Fibroblast of lung (primary cell): ENCODE measurements around the gene SLC10A1. TPM values are rescaled to one million over a fixed set of nuclear protein-coding genes. Genes with fewer than 3 reads are reported as not detected.

Experiments used
- DNase-seq, 2 donors: peaks; one replicate each; pipeline versions ENCODE4 v3.0.0 to v3.0.0-alpha.2; 2010; ENCODE audit warnings: low read depth in 2 of 2
- H2AFZ ChIP-seq: 2 replicates; pipeline ENCODE4 v1.5.1; 2012; ENCODE audit warnings: low read length, control low read depth, inconsistent platforms
- H3K27ac ChIP-seq: 2 replicates; pipeline ENCODE4 v1.5.1; 2011; ENCODE audit warnings: low read length, control low read depth; ENCODE audit not compliant: insufficient read depth
- H3K27me3 ChIP-seq: 2 replicates; pipeline ENCODE4 v1.5.1; 2011; ENCODE audit warnings: mild to moderate bottlenecking, low read length; ENCODE audit not compliant: control insufficient read depth, insufficient read depth
- H3K36me3 ChIP-seq: 2 replicates; pipeline ENCODE4 v1.5.1; 2011; ENCODE audit warnings: low read length; ENCODE audit not compliant: control insufficient read depth, insufficient read depth
- H3K4me1 ChIP-seq: 2 replicates; pipeline ENCODE4 v1.5.1; 2011; ENCODE audit warnings: low read length; ENCODE audit not compliant: control insufficient read depth, insufficient read depth; ENCODE audit errors: extremely low read depth
- H3K4me2 ChIP-seq: 2 replicates; pipeline ENCODE4 v1.5.1; 2011; ENCODE audit warnings: low read length, control low read depth; ENCODE audit not compliant: insufficient read depth; ENCODE audit errors: extremely low read depth
- H3K4me3 ChIP-seq, 4 experiments: fragments of 200-600 bp in 1 of 4; sonication (generic) in 1 of 4; replicated peaks in 1 of 4; 2 replicates each; pipeline ENCODE4 v1.5.1; 2011 to 2016; ENCODE audit warnings: low read length in 4 of 4, low read depth in 3 of 4, mild to moderate bottlenecking in 3 of 4, control low read depth in 2 of 4, inconsistent platforms in 1 of 4, mixed read lengths in 1 of 4; ENCODE audit not compliant: insufficient read depth in 1 of 4; ENCODE audit errors: control extremely low read depth in 1 of 4
- H3K79me2 ChIP-seq: 2 replicates; pipeline ENCODE4 v1.5.1; 2012; ENCODE audit warnings: mild to moderate bottlenecking, low read length, inconsistent platforms; ENCODE audit not compliant: control insufficient read depth, insufficient read depth
- H3K9ac ChIP-seq: 2 replicates; pipeline ENCODE4 v1.5.1; 2011; ENCODE audit warnings: mild to moderate bottlenecking, low read length, control low read depth; ENCODE audit not compliant: insufficient read depth
- H3K9me3 ChIP-seq: 2 replicates; pipeline ENCODE4 v1.5.1; 2012; ENCODE audit warnings: low read depth, low read length; ENCODE audit not compliant: control insufficient read depth, insufficient read depth
- H4K20me1 ChIP-seq: 2 replicates; pipeline ENCODE4 v1.5.1; 2011; ENCODE audit warnings: low read length; ENCODE audit not compliant: control insufficient read depth, insufficient read depth; ENCODE audit errors: extremely low read depth
- CTCF ChIP-seq, 2 donors: IDR thresholded peaks in 1 of 2; conservative IDR thresholded peaks in 1 of 2; 1 replicate in 1 of 2; 2 replicates in 1 of 2; pipeline ENCODE4 v1.5.1; 2011 to 2012; ENCODE audit warnings: low read length in 2 of 2, control low read depth in 1 of 2, inconsistent platforms in 1 of 2, low read depth in 1 of 2, mild to moderate bottlenecking in 1 of 2
- EZH2 ChIP-seq: IDR thresholded peaks from 2 replicates; pipeline ENCODE4 v1.5.1; 2012; ENCODE audit warnings: low read length, control low read depth, mild to moderate bottlenecking; ENCODE audit errors: missing control alignments
- polyA plus RNA-seq, 2 donors: library from polyadenylated mRNA; depleted of rRNA in 1 of 2; stranded (reverse) in 1 of 2; unstranded in 1 of 2; fragments of >200 nt; gene quantifications; 2 replicates each; pipeline ENCODE4 v1.2.1, GENCODE V29; 2011 to 2012; ENCODE audit warnings: missing spikeins in 1 of 2
- total RNA-seq: library from RNA; depleted of rRNA; stranded (reverse); fragments of >200 nt; gene quantifications from 2 replicates; pipeline ENCODE4 v1.2.1, GENCODE V29; 2014

SLC10A1 gene
- total and polyA plus RNA-seq, 2 donors (not counting 1 experiment from before 2014, with no cell fraction given), result not detected

- Histone ChIP-seq H3K79me2 (peaks cover 32% of the 10 kb centered on the region), H3K27me3 (no peaks in the 10 kb centered on the region), H3K9ac (no peak overlapping the region), H3K4me1 (no peaks in the 10 kb centered on the region), H3K4me3 (no peak overlapping the region), H4K20me1 (peaks cover 4% of the 10 kb centered on the region), H3K4me2 (no peak overlapping the region), H3K36me3 (peaks cover 24% of the 10 kb centered on the region), H3K27ac (no peak overlapping the region), H2AFZ (no peak overlapping the region), H3K9me3 (no peaks in the 10 kb centered on the region)
- DNase-seq, result no peak
- TF ChIP-seq CTCF (conservative IDR thresholded peaks at IDR 0.05 in 1 of 2, IDR thresholded peaks at IDR 0.05 in 1 of 2; ENCODE audit: low read depth in 1 of 2, low read length in 2 of 2), result no peak
These were observed 24.7 kb downstream of the SLC10A1 start for GRCh38 chr14:69772082-69773017.

- DNase-seq, result no peak
- Histone ChIP-seq H3K4me2 (no peak overlapping the region), H2AFZ (no peak overlapping the region), H3K9ac (no peak overlapping the region), H3K27ac (no peak overlapping the region), H4K20me1 (peaks cover 4% of the 10 kb centered on the region), H3K9me3 (no peaks in the 10 kb centered on the region), H3K4me1 (no peaks in the 10 kb centered on the region), H3K79me2 (peaks cover 35% of the 10 kb centered on the region), H3K4me3 (no peak overlapping the region), H3K27me3 (no peaks in the 10 kb centered on the region), H3K36me3 (peaks cover 23% of the 10 kb centered on the region)
- TF ChIP-seq CTCF (conservative IDR thresholded peaks at IDR 0.05 in 1 of 2, IDR thresholded peaks at IDR 0.05 in 1 of 2; ENCODE audit: low read depth in 1 of 2, low read length in 2 of 2) (no peak), EZH2 (no peak)
These were observed 25.9 kb downstream of the SLC10A1 start for GRCh38 chr14:69771136-69771535.

- H3K27me3 ChIP-seq, result no peaks in the 10 kb centered on the region
- peaks cover 4% of the 10 kb centered on the region for H4K20me1 ChIP-seq
- H3K4me2 ChIP-seq, result no peak overlapping the region
- H3K9ac ChIP-seq, result no peak overlapping the region
- H3K36me3 ChIP-seq, result peaks cover 20% of the 10 kb centered on the region
- no peak overlapping the region for H2AFZ ChIP-seq
- H3K4me1 ChIP-seq, result no peaks in the 10 kb centered on the region
- H3K27ac ChIP-seq, result no peak overlapping the region
- TF ChIP-seq EZH2, result no peak
- TF ChIP-seq CTCF (conservative IDR thresholded peaks at IDR 0.05 in 1 of 2, IDR thresholded peaks at IDR 0.05 in 1 of 2; ENCODE audit: low read depth in 1 of 2, low read length in 2 of 2), result no peak
- no peak overlapping the region for H3K4me3 ChIP-seq
- peaks cover 35% of the 10 kb centered on the region for H3K79me2 ChIP-seq
- H3K9me3 ChIP-seq, result no peaks in the 10 kb centered on the region
- DNase-seq, result no peak
These were observed 26.5 kb downstream of the SLC10A1 start for GRCh38 chr14:69770559-69770958.
